PC-3 (cell line): ENCODE measurements around the gene ALDH2.

Experiments
- CTCF ChIP-seq: fragments of 300-600 bp; sonication (generic); conservative IDR thresholded peaks from 2 replicates; pipeline ENCODE4 v1.5.1; 2017; ENCODE audit warnings: antibody characterized with exemption, low read depth, mild to moderate bottlenecking, low read length
- EZH2 ChIP-seq: fragments of 300-600 bp; sonication (generic); IDR thresholded peaks from one replicate; pipeline ENCODE4 v1.6.1; 2017; ENCODE audit warnings: antibody characterized with exemption, mild to moderate bottlenecking, low read length; ENCODE audit not compliant: unreplicated experiment
- EZH2phosphoT487 ChIP-seq: fragments of 300-600 bp; sonication (generic); IDR thresholded peaks from 2 replicates; pipeline ENCODE4 v1.6.1; 2018; ENCODE audit warnings: mild to moderate bottlenecking, antibody characterized with exemption, low read length, borderline replicate concordance

DNA sequence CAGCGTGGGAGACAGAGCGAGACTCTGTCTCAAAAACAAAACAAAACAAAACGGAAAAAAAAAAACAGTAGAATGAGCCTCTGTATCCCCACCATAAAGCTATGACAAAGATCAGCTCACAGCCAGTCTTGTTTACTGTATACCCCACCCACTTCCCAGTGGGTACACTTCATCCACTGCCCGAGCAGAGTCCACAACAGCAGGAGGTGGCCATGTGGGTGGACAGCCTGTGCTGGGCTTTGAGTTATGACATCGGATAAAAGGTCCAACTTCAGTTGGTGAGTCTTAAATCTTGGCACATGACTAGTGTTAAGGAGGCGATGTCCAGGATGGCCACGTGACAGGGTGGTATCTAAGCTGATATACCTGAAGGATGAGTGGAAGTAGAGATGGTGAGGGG, 40.5 kb downstream of the ALDH2 start:
- TF ChIP-seq CTCF, result no peak
- TF ChIP-seq EZH2, result no peak
- TF ChIP-seq EZH2phosphoT487, result no peak
